22Rv1 (cell line): ENCODE measurements around the gene IGSF21.

Experiments
- CTCF ChIP-seq: fragments of 450-650 bp; IDR thresholded peaks from 2 replicates; pipeline ENCODE4 v1.5.1; 2017; ENCODE audit warnings: mild to moderate bottlenecking
- ZFX ChIP-seq: fragments of 450-650 bp; IDR thresholded peaks from 2 replicates; pipeline ENCODE4 v1.6.1; 2017; ENCODE audit warnings: antibody characterized with exemption, borderline replicate concordance

- TF ChIP-seq CTCF (peak; percentile 43), ZFX (no peak)
These were observed 214.9 kb downstream of the IGSF21 start for GRCh38 chr1:18322368-18323032.
